HG03432 (cell line): ENCODE data around the gene MAML3.

Experiments
- ATAC-seq: cut with Tn5 transposase; IDR thresholded peaks from one replicate; pipeline ENCODE4 v1.9.1; 2021; ENCODE audit warnings: mild to moderate bottlenecking, moderate library complexity; ENCODE audit not compliant: unreplicated experiment

Gene MAML3

DNA sequence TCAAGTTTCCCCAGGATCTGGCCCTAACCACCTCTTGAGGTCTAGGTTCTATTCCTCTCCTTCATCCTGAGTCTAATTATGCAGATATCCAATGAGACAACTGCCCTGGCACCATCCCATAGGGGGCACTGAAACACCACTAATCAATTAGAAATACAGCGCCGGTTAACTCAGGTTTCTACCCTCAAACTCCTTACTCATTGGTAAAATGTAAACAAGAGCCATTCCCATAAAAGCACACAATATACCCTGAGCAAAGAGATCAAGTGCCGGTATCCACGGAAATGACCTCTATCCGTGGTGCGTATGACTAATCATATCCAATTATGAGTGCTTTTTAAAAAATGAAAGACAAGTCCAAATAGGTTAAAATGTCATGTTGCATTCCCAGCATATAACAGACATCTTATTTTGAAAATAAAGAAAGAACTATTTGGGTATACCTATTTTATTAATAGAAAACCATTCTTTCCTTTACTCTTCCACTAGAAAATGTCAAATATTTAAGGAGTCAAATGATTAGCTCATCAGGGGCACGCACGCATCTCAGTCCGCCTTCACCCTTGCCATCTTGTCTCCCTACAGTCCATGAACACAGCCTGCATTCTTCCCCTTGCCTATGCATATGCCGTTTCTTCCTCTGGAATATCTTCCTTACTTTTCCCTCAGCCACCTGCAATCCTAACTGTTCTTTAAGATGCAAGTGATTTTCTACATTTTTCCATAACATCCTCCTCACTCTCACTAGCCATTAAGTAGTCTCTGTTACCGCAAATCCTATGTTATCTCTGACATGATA, 141.1 kb downstream of the MAML3 start:
- peak; percentile 57 for ATAC-seq

DNA sequence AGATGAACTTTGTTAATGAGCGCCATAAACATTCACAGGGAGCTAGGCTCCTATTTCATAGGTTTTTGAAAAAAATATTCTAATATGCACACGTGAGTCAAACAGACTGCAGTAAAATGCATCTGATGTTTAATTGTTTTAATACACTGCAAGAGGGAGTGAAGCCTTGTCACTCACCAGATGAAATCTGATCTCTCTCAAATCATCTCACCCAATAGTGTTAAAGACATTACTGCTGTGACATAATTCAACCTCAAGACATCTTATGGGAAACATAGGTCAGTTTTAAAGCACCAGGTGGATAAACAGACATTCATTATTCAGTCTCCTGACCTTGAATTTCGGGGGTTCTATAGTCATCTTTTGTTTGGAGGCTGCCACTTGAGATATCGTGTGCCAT, 148.3 kb downstream of the MAML3 start:
- ATAC-seq: no peak

DNA sequence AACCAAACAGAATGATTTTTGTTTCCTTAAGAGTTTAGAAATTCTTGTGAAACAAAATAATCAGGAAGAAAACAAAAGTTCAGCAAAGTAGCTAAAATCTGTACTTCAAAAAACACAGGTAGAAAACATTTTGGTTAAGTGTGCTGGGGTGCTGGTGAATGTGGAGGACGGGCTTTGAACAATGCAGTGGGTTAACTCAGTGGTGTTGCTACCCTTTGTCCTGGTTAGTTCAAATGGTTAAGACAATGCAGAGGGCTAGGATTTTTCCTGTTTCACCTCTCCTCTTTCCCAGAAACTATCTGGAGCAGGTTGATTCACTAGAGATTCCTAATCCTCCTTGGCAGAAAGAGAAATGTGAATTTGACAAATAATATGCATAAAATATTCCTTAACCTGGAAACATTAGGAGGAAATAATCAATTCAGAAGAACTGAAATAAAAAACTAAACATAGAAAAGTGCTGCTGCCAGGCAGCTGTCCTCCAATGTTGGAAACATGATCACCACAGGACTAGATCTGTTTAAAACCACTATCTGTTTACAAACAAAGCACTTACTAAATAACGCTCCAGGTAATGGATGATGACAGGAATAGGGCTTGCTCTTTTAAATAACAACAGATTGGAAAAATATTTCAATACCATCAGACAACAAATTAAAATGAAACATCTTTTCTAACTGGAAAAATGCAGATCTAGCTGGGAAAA, 148.9 kb downstream of the MAML3 start:
- no peak for ATAC-seq

DNA sequence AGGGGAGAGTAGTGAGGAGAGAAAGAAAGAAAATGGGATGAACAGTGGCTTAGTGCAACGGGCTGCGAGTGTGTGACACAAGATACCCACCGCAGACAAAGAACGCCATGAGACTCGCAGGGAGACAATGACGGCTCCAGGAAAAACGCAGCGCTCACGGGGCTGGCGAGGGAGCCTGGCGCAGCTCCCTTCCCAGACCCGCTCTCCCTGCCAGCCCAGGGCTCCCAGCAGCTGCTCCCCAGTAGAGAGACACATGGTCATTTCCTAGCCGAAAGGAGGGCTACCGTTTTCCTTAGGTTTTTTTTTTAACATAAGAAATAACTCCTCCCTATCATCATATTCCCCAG, 149.5 kb downstream of the MAML3 start:
- ATAC-seq: no peak

- ATAC-seq: no peak
Observed at GRCh38 chr4:140003876-140004548, 150.0 kb downstream of the MAML3 start.

GRCh38 chr4:140000232-140000631, 153.8 kb downstream of the MAML3 start:
- no peak for ATAC-seq

DNA sequence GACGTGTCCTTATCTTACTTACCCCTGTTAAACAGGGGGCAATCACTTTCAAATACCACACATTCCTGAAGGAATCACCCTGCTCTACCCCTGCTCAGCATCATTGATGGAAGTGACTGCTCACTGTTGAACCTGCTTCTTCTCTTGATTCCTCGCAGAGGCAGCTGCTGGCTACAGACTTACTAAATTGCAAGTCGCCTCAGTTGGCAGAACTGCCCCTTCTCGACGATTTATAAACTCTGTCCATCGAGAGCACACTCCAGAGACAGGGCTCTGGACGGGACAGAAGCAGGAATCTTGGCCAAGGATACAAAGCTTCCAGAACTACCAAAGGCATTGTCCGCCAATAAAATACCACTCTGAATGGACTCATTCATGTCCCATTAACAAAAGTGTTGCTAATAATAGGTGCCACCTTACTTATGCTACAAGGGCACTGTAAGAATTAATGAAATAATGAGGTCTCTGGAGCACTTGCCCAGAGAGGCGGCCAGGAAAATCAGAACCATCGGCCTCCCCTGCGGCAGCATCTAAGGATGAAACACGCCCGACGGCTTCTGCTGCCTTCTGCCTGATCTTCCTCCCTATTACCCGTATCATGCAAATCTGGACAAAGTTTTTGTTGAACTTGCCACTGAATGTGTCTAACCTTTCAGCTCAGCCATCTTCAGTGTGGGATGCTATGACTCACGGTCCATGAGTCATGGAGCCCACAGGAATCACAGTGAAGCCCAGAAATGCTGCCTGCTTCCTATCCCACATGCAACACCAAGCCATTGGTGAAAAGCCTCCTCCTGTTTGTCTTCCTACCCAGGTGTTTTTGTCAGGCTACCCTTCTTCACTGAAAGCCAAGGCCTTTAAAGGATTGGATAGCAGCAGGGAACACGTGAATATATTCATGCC, 164.9 kb downstream of the MAML3 start:
- ATAC-seq: no peak

DNA sequence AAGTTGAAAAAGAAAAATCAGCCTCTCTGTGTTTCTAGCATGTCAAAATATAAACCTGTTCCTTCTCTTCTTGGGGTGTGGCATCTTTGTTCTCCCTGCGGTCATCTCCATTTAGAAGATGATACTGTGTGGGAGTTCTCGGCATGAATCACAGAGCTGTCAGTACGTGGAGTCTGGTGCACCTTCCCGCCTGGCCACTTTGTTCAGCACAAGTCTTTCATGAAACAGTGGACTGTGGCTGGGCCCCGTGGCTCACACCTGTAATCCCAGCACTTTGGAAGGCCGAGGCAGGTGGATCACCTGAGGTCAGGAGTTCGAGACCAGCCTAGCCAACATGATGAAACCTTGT, 166.5 kb downstream of the MAML3 start:
- ATAC-seq: no peak

DNA sequence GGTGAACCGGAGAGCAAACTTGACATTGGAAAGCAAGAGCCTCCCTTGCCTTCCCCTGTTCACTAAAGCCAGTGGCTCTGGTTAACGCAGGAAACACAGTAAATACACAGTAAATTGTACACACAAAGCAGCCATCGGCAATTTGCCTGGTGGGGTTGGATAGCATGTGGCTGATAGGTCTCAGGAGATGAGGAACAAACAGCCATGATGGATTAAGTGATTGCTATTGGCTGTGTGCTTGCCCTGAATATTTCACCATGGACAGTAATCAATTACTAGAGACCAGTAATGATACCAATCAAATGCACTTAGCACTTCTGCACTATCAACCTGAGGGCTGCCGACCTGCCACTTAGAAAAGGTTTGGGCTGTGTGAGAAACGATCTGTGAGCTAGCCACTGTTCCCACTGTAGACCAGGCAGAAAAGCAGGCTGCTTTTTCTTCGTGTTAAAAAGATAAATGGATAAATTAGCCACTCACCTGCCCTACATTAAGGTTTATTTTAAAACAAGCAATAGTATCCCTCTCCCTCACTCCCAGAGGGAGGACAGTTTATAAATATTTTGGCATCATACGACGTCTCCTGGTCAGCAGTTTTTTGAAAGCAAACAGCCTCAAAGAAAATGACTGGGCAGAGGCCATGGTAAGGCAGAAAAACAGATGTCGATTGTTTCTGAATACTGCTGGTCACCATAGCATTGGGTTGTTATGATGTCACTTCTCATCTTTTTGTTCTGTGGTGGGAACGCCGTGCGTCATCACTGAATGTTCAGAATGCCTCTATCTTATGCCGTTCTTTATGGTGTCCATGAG, 167.1 kb downstream of the MAML3 start:
- no peak for ATAC-seq

- ATAC-seq: no peak
Observed at GRCh38 chr4:139986106-139986505, 167.9 kb downstream of the MAML3 start.

- no peak for ATAC-seq
Observed at GRCh38 chr4:139985401-139985800, 168.6 kb downstream of the MAML3 start.

DNA sequence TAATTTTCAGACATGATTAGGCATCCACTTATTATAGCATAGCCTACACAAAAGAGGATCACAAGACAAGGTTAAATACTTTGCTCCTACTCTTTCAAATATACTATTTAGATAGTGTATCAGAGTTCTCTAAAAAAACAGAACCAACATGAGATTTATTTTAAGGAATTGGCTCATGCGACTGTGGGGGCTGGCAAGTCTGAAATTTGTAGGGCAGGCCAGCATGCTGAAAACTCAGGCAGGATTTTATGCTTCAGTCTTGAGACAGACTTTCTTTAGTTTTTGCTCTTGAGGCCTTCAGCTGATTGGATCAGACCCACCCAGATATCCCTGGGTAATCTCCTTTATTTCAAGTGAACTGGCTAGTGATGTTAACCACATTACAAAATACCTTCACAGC, 169.5 kb downstream of the MAML3 start:
- no peak for ATAC-seq

- ATAC-seq: peak; percentile 91
Observed at GRCh38 chr4:139978692-139979091, 175.3 kb downstream of the MAML3 start.

DNA sequence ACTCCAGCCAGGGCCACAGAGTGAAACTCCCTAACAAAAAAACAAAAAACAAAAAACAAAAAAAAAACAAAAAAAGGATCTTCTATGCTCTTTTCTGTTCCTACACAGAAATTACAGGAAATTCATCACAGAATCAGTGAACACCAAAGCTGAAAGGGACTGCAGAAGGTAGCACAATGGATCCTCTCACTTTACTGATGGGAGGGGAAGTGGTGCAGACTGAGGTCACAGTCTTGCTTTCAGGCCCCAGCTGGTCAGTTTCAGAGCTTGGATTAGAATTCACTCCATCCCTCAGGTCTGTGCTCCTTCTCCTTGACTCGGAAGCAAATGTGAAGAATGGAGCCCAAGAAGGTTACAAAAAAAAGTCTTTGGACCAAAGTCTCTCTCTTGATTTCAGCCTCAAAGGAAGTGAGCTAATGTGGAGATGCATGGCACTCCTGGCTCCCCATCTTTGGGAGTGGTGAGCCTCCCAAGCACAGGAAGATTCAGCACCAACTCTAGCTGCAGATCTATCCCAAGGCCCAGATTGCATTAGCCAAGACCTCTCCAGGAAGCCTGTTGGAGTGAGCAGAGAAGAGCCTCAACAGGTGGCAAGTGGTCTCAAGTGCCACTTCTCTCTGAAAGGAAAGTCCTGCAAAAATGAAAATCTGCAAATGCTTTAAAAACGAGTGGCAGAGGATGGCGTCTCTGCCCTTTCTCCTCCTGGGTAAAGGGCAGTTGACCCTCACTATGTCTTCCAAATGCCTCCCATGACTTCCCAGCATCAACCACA, 176.0 kb downstream of the MAML3 start:
- peak; percentile 57 for ATAC-seq

DNA sequence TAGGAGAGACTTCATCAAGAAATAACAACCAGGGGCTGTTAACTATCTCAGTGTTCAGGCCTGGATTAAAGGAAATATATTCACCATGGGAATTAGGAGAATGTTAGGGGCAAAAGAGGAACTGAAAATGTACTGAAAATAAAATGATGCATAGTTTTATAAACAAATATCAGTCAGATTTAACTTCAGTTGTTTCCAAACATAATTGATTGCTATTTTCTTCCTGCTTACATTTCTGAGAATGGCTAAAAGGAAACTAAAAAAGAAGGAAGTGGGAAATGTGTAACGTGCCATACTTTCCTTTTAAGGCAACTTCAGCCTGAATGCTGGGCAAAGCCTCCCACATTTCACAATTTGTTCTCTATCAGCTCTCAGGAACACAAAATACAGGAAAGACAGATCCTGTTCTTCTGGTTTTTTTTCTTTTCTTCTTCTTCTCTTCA, 178.1 kb downstream of the MAML3 start:
- no peak for ATAC-seq

DNA sequence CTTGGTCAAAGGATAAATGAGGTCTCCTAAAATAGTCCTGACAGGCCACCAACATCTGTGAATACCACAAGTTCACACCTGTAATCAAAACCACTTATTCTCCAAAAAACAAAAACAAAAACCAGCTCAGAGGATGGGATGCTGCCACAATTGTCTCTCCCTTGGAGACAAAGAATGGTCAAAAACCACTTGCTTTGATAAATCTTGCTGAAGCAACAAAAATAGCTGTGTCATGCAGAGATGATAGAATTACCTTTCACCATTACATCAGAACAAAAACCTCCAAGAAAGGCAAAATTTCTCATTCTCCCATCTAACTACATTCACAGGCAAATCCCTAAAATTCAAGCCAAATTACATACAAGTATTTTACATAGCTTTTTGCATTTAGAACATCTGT, 180.4 kb downstream of the MAML3 start:
- no peak for ATAC-seq

GRCh38 chr4:139973015-139973414, 181.0 kb downstream of the MAML3 start:
- ATAC-seq: no peak

DNA sequence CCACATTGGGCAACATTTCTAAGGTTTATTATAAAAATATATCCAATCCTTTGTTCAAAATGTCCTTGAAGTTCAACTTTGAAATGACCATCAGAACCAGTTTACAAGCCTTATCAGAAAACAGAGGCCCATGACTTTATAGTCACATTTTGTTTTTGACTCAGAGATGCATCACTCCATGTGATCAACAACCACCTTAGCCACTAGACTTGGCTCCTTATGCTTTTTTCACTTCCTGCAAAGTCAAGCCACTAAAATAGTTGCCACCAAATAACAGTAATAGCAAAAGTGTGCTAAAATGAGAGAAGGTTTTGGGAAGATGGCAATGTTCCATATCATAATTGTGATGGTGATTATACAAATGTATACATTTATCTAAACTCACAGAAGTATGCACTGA, 181.7 kb downstream of the MAML3 start:
- ATAC-seq: no peak

DNA sequence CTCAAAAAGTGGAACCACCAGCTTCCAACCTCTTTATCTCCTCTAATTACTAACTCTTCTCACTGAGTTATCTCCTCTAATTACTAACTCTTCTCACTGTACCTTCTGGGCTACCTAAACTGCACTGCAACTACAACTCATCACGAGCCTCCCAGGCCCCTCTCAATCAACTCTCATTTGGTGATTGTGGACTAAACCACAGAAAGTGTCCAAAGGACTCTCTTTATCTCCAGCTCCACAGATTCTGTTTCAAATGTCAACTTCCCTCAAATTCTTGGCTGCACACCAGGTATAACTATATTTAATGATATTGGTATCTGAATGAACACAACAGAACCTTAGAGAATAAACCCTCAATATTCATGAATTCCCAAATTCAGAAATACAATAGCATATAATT, 182.9 kb downstream of the MAML3 start:
- no peak for ATAC-seq
